ENCODE results near the gene PRMT5.

GRCh38 chr14:22972313-22972930 is 43.2 kb upstream of the PRMT5 start:
- TF ChIP-seq CTCF (IDR thresholded peaks at IDR 0.05), result no peak
- no peak for TF ChIP-seq POLR2A (IDR thresholded peaks at IDR 0.05)
